HCT116 (cell line): ENCODE data around the gene PTPN1. TPM values are rescaled to one million over a fixed set of nuclear protein-coding genes. Genes with fewer than 3 reads are reported as not detected.

Source experiments
- ATAC-seq: fragments of 200-7000 bp; cut with Tn5 transposase; 2 replicates; pipeline ENCODE4 v1.9.1; 2020; ENCODE audit warnings: mild to moderate bottlenecking, moderate library complexity
- BruUV-seq: library from RNA; stranded (reverse); fragments of 400-500 nt; replicated peaks from 2 replicates; lab custom pipeline; 2021; lab: Mats Ljungman, UMichigan
- CTCF ChIA-PET: fragments of 300-600 bp; sonication (Branson Sonifier 250); formaldehyde crosslinking; loops from one replicate; lab custom pipeline; 2021; ENCODE audit warnings: antibody characterized with exemption; lab: Charles Lee
- POLR2A ChIA-PET: fragments of 300-600, 350-600 bp; sonication (Branson Sonifier 250); formaldehyde crosslinking; loops from one replicate; lab custom pipeline; 2021; ENCODE audit warnings: antibody characterized with exemption; lab: Charles Lee
- RAD21 ChIA-PET, 2 experiments: fragments of 300-600 bp; sonication (Branson Sonifier 250); formaldehyde crosslinking; loops; one replicate each; lab custom pipeline; 2023; ENCODE audit warnings: low total read pairs in 2 of 2; ENCODE audit not compliant: uncharacterized antibody in 2 of 2, unreplicated experiment in 2 of 2, low non-redundant PET in 1 of 2; lab: Charles Lee
- DNase-seq: peaks from one replicate; pipeline ENCODE4 v3.0.0-alpha.2; 2010; ENCODE audit warnings: low read depth, low spot score
- H2AFZ ChIP-seq: fragments of 200-600 bp; shearing (Covaris generic), sonication (generic); 2 replicates; pipeline ENCODE4 v1.6.1; 2017; ENCODE audit warnings: low read depth, mixed run types, mixed read lengths, antibody characterized with exemption, low read length; ENCODE audit not compliant: poor library complexity, severe bottlenecking
- H3K27ac ChIP-seq: 2 replicates; pipeline ENCODE4 v1.5.1; 2012; ENCODE audit warnings: low read depth, low read length
- H3K27me3 ChIP-seq: fragments of 200-600 bp; sonication (generic); 2 replicates; pipeline ENCODE4 v1.6.1; 2016; ENCODE audit warnings: mixed run types, low read length, mixed read lengths; ENCODE audit not compliant: insufficient read depth
- H3K36me3 ChIP-seq, 2 experiments: fragments of 200-500 bp in 1 of 2; fragments of 200-600 bp in 1 of 2; sonication (Bioruptor generic) in 1 of 2; sonication (generic) in 1 of 2; 2 replicates each; pipeline versions ENCODE4 v1.5.1 to v1.6.1; 2014 to 2016; ENCODE audit warnings: low read length in 2 of 2, inconsistent platforms in 1 of 2, mixed read lengths in 1 of 2, mixed run types in 1 of 2; ENCODE audit not compliant: insufficient read depth in 2 of 2, control insufficient read depth in 1 of 2
- H3K4me1 ChIP-seq, 2 experiments: fragments of 200-600 bp in 1 of 2; sonication (generic) in 1 of 2; 2 replicates each; pipeline versions ENCODE4 v1.5.1 to v1.6.1; 2012 to 2017; ENCODE audit warnings: low read length in 2 of 2, inconsistent platforms in 1 of 2, mild to moderate bottlenecking in 1 of 2, mixed read lengths in 1 of 2, mixed run types in 1 of 2, moderate library complexity in 1 of 2; ENCODE audit not compliant: insufficient read depth in 2 of 2, control insufficient read depth in 1 of 2
- H3K4me2 ChIP-seq: fragments of 200-600 bp; sonication (generic); 2 replicates; pipeline ENCODE4 v1.6.1; 2017; ENCODE audit warnings: mixed run types, low read length, mixed read lengths
- H3K4me3 ChIP-seq, 2 experiments: fragments of 200-600 bp in 1 of 2; sonication (generic) in 1 of 2; replicated peaks in 1 of 2; 2 replicates each; pipeline ENCODE4 v1.5.1; 2011 to 2016; ENCODE audit warnings: low read length in 2 of 2, control low read depth in 1 of 2, low read depth in 1 of 2, mild to moderate bottlenecking in 1 of 2, mixed read lengths in 1 of 2, mixed run types in 1 of 2
- H3K79me2 ChIP-seq: fragments of 200-600 bp; sonication (generic); 2 replicates; pipeline ENCODE4 v1.6.1; 2017; ENCODE audit warnings: mild to moderate bottlenecking, mixed run types, low read length, moderate library complexity, mixed read lengths; ENCODE audit not compliant: insufficient read depth
- H3K9ac ChIP-seq: fragments of 200-600 bp; sonication (generic); 2 replicates; pipeline ENCODE4 v1.6.1; 2016; ENCODE audit warnings: low read length, mixed read lengths
- H3K9me2 ChIP-seq: fragments of 200-600 bp; sonication (generic), shearing (Covaris generic); 2 replicates; pipeline ENCODE4 v1.6.1; 2017; ENCODE audit warnings: mixed run types, mild to moderate bottlenecking, moderate library complexity; ENCODE audit not compliant: insufficient read depth
- H3K9me3 ChIP-seq, 2 experiments: fragments of 200-500 bp in 1 of 2; fragments of 200-600 bp in 1 of 2; sonication (Bioruptor generic) in 1 of 2; sonication (generic) in 1 of 2; 2 replicates each; pipeline ENCODE4 v1.6.1; 2014 to 2017; ENCODE audit warnings: low read length in 2 of 2, mixed read lengths in 2 of 2, inconsistent platforms in 1 of 2, low read depth in 1 of 2, mild to moderate bottlenecking in 1 of 2, mixed run types in 1 of 2, moderate library complexity in 1 of 2; ENCODE audit not compliant: control insufficient read depth in 1 of 2, insufficient read depth in 1 of 2
- H4K20me1 ChIP-seq: fragments of 200-600 bp; sonication (generic), shearing (Covaris generic); 2 replicates; pipeline ENCODE4 v1.6.1; 2017; ENCODE audit warnings: mixed run types, mild to moderate bottlenecking, moderate library complexity; ENCODE audit not compliant: insufficient read depth
- FOSL1 ChIP-seq: IDR thresholded peaks from 2 replicates; pipeline ENCODE4 v1.6.1; 2012; ENCODE audit warnings: low read depth
- intact Hi-C: fragments of 100-400 bp; cut with micrococcal nuclease; formaldehyde crosslinking; loops from 2 replicates; pipeline ENCODE4 v1.10.0; 2022
- total RNA-seq: library from RNA; stranded (reverse); gene quantifications from one replicate; pipeline ENCODE4 v1.2.1, GENCODE V29; 2021; ENCODE audit not compliant: unreplicated experiment
- TF ChIP-seq, protein P1 (sequence below), 3 experiments: fragments of 200-600 bp in 1 of 3; sonication (generic) in 1 of 3; IDR thresholded peaks in 2 of 3; conservative IDR thresholded peaks in 1 of 3; 2 replicates each; pipeline ENCODE4 v1.5.1; 2012 to 2017; ENCODE audit warnings: low read depth in 2 of 3, low read length in 2 of 3, antibody characterized with exemption in 1 of 3, borderline replicate concordance in 1 of 3, control low read depth in 1 of 3, mild to moderate bottlenecking in 1 of 3, mixed read lengths in 1 of 3, mixed run types in 1 of 3, moderate library complexity in 1 of 3; ENCODE audit not compliant: insufficient read depth in 1 of 3
- TF ChIP-seq, protein P2 (sequence below): IDR thresholded peaks from 2 replicates; pipeline ENCODE4 v1.6.1; 2012; ENCODE audit warnings: low read depth

PTPN1 gene
- total RNA-seq, 1 experiment from 2014 or later, result 47.5 TPM

DNA sequence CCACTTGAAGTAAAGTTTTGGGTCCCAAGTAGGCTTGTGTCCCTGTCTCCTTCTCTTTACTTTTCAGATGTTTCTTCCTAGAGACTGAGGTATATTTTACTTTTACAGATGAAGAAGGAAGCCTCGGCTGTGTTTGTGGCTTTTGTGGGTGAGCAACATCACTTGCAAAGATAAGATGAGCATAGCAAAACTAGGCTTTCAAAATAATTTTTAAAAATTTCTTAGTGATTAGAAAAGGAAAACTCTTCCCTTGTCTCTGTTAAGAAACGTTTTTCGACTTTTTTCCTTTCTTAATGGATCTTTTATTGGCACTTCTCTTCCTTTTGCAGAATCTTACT, 7.6 kb downstream of the PTPN1 start:
- no peak for DNase-seq
- intact Hi-C loops, result no loop called here
- ATAC-seq, result no peak
- Histone ChIP-seq H3K4me2 (no peak overlapping the region), H3K79me2 (peaks cover 99% of the 10 kb centered on the region), H3K9me2 (no peaks in the 10 kb centered on the region), H3K9me3 (no peaks in the 10 kb centered on the region), H2AFZ (no peak overlapping the region), H3K9ac (no peak overlapping the region), H3K4me1 (peaks cover 0 to 57% of the 10 kb centered on the region in 2 experiments; a peak in 3 of 4 replicates), H4K20me1 (peaks cover 5% of the 10 kb centered on the region; the same call in 1 of the 2 replicates), H3K27ac (no peak overlapping the region), H3K36me3 (no peaks in the 10 kb centered on the region), H3K4me3 (no peak overlapping the region), H3K27me3 (no peaks in the 10 kb centered on the region)
- TF ChIP-seq, protein P1, sequence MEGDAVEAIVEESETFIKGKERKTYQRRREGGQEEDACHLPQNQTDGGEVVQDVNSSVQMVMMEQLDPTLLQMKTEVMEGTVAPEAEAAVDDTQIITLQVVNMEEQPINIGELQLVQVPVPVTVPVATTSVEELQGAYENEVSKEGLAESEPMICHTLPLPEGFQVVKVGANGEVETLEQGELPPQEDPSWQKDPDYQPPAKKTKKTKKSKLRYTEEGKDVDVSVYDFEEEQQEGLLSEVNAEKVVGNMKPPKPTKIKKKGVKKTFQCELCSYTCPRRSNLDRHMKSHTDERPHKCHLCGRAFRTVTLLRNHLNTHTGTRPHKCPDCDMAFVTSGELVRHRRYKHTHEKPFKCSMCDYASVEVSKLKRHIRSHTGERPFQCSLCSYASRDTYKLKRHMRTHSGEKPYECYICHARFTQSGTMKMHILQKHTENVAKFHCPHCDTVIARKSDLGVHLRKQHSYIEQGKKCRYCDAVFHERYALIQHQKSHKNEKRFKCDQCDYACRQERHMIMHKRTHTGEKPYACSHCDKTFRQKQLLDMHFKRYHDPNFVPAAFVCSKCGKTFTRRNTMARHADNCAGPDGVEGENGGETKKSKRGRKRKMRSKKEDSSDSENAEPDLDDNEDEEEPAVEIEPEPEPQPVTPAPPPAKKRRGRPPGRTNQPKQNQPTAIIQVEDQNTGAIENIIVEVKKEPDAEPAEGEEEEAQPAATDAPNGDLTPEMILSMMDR (IDR thresholded peaks at IDR 0.05 in 2 of 3, conservative IDR thresholded peaks at IDR 0.05 in 1 of 3; ENCODE audit: borderline replicate concordance in 1 of 3, insufficient read depth in 1 of 3, low read depth in 2 of 3, low read length in 2 of 3), result no peak
- no peak for TF ChIP-seq FOSL1
- TF ChIP-seq, protein P2, sequence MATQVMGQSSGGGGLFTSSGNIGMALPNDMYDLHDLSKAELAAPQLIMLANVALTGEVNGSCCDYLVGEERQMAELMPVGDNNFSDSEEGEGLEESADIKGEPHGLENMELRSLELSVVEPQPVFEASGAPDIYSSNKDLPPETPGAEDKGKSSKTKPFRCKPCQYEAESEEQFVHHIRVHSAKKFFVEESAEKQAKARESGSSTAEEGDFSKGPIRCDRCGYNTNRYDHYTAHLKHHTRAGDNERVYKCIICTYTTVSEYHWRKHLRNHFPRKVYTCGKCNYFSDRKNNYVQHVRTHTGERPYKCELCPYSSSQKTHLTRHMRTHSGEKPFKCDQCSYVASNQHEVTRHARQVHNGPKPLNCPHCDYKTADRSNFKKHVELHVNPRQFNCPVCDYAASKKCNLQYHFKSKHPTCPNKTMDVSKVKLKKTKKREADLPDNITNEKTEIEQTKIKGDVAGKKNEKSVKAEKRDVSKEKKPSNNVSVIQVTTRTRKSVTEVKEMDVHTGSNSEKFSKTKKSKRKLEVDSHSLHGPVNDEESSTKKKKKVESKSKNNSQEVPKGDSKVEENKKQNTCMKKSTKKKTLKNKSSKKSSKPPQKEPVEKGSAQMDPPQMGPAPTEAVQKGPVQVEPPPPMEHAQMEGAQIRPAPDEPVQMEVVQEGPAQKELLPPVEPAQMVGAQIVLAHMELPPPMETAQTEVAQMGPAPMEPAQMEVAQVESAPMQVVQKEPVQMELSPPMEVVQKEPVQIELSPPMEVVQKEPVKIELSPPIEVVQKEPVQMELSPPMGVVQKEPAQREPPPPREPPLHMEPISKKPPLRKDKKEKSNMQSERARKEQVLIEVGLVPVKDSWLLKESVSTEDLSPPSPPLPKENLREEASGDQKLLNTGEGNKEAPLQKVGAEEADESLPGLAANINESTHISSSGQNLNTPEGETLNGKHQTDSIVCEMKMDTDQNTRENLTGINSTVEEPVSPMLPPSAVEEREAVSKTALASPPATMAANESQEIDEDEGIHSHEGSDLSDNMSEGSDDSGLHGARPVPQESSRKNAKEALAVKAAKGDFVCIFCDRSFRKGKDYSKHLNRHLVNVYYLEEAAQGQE, result no peak
- RAD21 ChIA-PET, result no interaction called here
- BruUV-seq, result no TSS peak
- CTCF ChIA-PET, result no interaction called here
- POLR2A ChIA-PET, result interaction anchor here (0.6 kb wide), 1 partner anchor 104 kb away, joined by 3 read pairs; no protein-coding TSS in a partner anchor
